ENCODE results near the gene ITPR1.

The ITPR1 gene

DNA sequence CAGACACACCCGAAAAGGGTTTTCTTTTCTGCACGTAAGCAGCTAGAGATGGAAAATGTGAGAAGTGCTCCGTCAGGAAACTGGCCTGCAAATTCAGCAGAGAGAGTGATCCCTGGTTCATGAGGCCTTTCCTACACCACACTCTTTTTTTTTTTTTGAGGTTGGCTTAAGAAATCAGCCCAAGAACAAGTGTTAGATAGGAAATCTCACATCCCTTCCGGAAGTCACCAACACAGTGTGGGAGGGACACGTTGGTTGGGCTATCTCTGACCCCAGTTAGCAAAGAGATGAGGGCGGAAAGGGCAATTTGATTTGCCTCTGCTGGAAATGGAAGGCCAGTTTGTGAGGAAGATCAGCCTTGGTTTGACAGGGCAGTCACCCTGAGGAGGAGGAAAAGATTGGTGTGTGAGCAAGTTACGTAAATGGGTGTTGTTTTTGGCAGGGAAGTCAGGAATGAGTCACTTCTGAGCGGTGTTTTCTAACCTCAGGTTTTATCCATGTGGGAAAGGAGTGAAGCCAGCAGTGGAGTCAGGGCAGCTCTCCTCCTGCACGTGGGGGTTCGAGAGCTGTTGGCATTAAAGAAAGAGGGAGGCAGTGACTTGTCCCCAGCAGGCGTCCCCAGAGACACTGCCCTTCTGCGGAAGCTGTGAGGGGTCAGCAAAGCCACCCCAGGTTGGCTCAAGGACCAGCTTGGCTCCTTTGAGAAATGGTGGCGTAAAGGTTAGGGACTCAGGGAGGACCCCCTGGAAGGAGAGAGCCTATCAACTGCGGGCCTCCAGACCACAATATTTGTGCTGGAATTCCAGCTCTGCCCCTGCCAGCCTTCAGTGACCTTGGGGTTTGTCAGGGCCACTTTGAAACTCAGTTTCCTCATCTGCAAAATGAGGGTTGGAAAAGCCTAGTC lies 248.5 kb downstream of the ITPR1 start (continued):
- TF ChIP-seq, protein P1, sequence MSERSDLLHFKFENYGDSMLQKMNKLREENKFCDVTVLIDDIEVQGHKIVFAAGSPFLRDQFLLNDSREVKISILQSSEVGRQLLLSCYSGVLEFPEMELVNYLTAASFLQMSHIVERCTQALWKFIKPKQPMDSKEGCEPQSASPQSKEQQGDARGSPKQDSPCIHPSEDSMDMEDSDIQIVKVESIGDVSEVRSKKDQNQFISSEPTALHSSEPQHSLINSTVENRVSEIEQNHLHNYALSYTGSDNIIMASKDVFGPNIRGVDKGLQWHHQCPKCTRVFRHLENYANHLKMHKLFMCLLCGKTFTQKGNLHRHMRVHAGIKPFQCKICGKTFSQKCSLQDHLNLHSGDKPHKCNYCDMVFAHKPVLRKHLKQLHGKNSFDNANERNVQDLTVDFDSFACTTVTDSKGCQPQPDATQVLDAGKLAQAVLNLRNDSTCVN (tag by site-specific recombination; optimal IDR thresholded peaks at IDR 0.05): no peak
- peak; percentile 98 for TF ChIP-seq ZNF629 (tag by site-specific recombination; IDR thresholded peaks at IDR 0.05)
- TF ChIP-seq ZNF223 (tag by site-specific recombination; IDR thresholded peaks at IDR 0.05): no peak
- peak; percentile 29; the same call in 1 of the 2 replicates for TF ChIP-seq ZBTB48 (tag by site-specific recombination; IDR thresholded peaks at IDR 0.05)
- peak; percentile 89 for TF ChIP-seq HIC1 (tag by site-specific recombination; IDR thresholded peaks at IDR 0.05)
- TF ChIP-seq ZNF624 (tag by site-specific recombination; IDR thresholded peaks at IDR 0.05): no peak
- TF ChIP-seq IKZF3 (tag by site-specific recombination; IDR thresholded peaks at IDR 0.05): peak; percentile 97
- peak; percentile 82 for TF ChIP-seq ZFP69B (tag by site-specific recombination; IDR thresholded peaks at IDR 0.05)
- no peak for TF ChIP-seq ZNF792 (tag by site-specific recombination; IDR thresholded peaks at IDR 0.05)
- TF ChIP-seq GLIS1 (tag by site-specific recombination; IDR thresholded peaks at IDR 0.05): peak; percentile 97
- TF ChIP-seq ZNF335 (tag by site-specific recombination; conservative IDR thresholded peaks at IDR 0.05): peak; percentile 59
- TF ChIP-seq ZNF449 (tag by site-specific recombination; IDR thresholded peaks at IDR 0.05): peak; percentile 50; the same call in 1 of the 2 replicates
- TF ChIP-seq ZXDB (tag by site-specific recombination; IDR thresholded peaks at IDR 0.05): peak; percentile 96
- TF ChIP-seq TRIM28 (IDR thresholded peaks at IDR 0.05; ENCODE audit: borderline replicate concordance, low read length): peak; percentile 39; the same call in 1 of the 2 replicates
- TF ChIP-seq ZSCAN4 (tag by site-specific recombination; IDR thresholded peaks at IDR 0.05): peak; percentile 62
- TF ChIP-seq SP2 (tag by site-specific recombination; IDR thresholded peaks at IDR 0.05): peak; percentile 81
- TF ChIP-seq, protein P2, sequence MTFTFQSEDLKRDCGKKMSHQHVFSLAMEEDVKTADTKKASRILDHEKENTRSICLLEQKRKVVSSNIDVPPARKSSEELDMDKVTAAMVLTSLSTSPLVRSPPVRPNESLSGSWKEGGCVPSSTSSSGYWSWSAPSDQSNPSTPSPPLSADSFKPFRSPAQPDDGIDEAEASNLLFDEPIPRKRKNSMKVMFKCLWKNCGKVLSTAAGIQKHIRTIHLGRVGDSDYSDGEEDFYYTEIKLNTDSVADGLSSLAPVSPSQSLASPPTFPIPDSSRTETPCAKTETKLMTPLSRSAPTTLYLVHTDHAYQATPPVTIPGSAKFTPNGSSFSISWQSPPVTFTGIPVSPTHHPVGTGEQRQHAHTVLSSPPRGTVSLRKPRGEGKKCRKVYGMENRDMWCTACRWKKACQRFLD (tag by site-specific recombination; IDR thresholded peaks at IDR 0.05): no peak
- peak; percentile 84 for TF ChIP-seq PRDM6 (tag by site-specific recombination; IDR thresholded peaks at IDR 0.05)
- TF ChIP-seq HOXA7 (CRISPR knock-in tag; IDR thresholded peaks at IDR 0.05; ENCODE audit: borderline replicate concordance): no peak
- TF ChIP-seq ZNF112 (tag by site-specific recombination; IDR thresholded peaks at IDR 0.05): no peak
- no peak for TF ChIP-seq ZNF311 (tag by site-specific recombination; IDR thresholded peaks at IDR 0.05; ENCODE audit: borderline replicate concordance)
- TF ChIP-seq ZNF16 (tag by site-specific recombination; IDR thresholded peaks at IDR 0.05; ENCODE audit: low read depth): no peak
- no peak for TF ChIP-seq SALL2 (tag by site-specific recombination; IDR thresholded peaks at IDR 0.05; ENCODE audit: borderline replicate concordance)
- peak; percentile 86 for TF ChIP-seq ZIC2 (tag by site-specific recombination; IDR thresholded peaks at IDR 0.05)
- peak; percentile 78; the same call in 1 of the 2 replicates for TF ChIP-seq ZNF394 (tag by site-specific recombination; IDR thresholded peaks at IDR 0.05; ENCODE audit: borderline replicate concordance)
- TF ChIP-seq ZSCAN16 (tag by site-specific recombination; IDR thresholded peaks at IDR 0.05): peak; percentile 64; the same call in 1 of the 2 replicates
- TF ChIP-seq KLF7 (tag by site-specific recombination; IDR thresholded peaks at IDR 0.05; ENCODE audit: borderline replicate concordance): no peak
- 0 out of 2 replicates have a peak, but pooled peaks have one; percentile 52 for TF ChIP-seq KLF16 (tag by site-specific recombination; IDR thresholded peaks at IDR 0.05)
- TF ChIP-seq ZNF76 (tag by site-specific recombination; IDR thresholded peaks at IDR 0.05; ENCODE audit: borderline replicate concordance, low read depth): peak; percentile 41; the same call in 1 of the 2 replicates
- peak; percentile 91 for TF ChIP-seq PRDM1 (tag by site-specific recombination; IDR thresholded peaks at IDR 0.05)

Measured in HEK293 (cell line).